ENCODE measurements around the gene NBPF1. TPM values are rescaled to one million over a fixed set of nuclear protein-coding genes. Genes with fewer than 3 reads are reported as not detected.
"Not testable (repeated sequence)": the region's sequence is repeated elsewhere in the genome, so short reads cannot be mapped to it uniquely, and the experiment has no call there.

Gene NBPF1
- total and polyA plus RNA-seq, 4 donors = 4.3 to 83.8 (median 29.9) TPM

DNA sequence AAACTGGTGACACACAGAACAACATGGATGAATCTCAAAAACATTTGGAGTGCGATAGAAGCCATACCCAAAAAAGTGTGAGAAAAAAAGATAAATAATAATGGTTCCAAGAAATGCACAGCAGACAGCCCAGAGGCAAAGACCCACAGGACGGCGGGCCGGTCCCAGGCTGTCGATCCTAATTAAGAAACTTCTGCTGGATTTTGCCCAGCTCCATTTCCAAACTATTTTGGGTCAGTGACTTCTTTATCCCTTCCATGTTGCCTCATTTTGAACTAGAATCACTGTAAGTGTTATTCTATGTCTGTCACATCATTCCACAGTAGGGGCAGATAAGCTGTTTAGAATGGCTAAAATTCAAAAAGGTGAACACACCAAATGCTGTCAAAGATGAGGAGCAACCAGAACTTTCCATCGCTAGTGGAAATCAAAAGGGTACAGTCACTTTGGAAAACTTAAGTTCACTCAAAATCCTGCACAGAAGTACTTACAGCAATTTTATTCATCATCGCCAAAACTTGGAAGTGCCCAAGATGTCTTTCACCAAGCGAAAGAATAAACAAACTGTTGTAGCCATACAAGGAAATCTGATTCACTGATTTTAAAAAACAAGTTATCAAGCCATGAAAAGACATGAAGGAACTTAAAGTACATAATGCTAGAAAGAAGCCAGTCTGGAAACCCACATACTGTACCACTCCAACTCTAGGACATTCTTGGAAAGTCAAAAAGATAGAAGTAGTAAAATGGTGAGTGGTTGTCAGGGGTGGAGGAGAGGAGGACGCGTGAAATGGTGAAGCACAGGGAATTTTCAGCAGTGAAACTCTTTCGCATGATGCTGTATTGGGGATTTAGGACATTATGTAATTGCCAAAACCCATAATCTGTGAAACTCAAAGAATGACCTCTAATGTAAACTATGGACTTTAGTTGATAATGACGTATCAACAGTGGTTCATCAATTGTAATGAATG lies 7.5 kb downstream of the NBPF1 start:
- H3K36me3 ChIP-seq (ENCODE audit: control insufficient read depth in 4 of 4, insufficient read depth in 4 of 4, low read length in 4 of 4) = peaks cover 10 to 31% (median 17%) of the 10 kb centered on the region in 4 donors
- TF ChIP-seq, protein P1, sequence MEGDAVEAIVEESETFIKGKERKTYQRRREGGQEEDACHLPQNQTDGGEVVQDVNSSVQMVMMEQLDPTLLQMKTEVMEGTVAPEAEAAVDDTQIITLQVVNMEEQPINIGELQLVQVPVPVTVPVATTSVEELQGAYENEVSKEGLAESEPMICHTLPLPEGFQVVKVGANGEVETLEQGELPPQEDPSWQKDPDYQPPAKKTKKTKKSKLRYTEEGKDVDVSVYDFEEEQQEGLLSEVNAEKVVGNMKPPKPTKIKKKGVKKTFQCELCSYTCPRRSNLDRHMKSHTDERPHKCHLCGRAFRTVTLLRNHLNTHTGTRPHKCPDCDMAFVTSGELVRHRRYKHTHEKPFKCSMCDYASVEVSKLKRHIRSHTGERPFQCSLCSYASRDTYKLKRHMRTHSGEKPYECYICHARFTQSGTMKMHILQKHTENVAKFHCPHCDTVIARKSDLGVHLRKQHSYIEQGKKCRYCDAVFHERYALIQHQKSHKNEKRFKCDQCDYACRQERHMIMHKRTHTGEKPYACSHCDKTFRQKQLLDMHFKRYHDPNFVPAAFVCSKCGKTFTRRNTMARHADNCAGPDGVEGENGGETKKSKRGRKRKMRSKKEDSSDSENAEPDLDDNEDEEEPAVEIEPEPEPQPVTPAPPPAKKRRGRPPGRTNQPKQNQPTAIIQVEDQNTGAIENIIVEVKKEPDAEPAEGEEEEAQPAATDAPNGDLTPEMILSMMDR (IDR thresholded peaks at IDR 0.05; ENCODE audit: control extremely low read depth, extremely low read depth) = no peak
- no peak overlapping the region for H3K4me3 ChIP-seq
- no peaks in the 10 kb centered on the region for H3K9me3 ChIP-seq (ENCODE audit: control insufficient read depth in 4 of 4, insufficient read depth in 3 of 4, low read length in 3 of 4)
- DNase-seq (peak in 2 of 3 donors; percentile 33 to 61), ATAC-seq (ENCODE audit: insufficient read depth, low FRiP score) (no peak)
- no peak overlapping the region for H3K9ac ChIP-seq (ENCODE audit: insufficient read depth in 1 of 2, low read length in 2 of 2)
- H3K27ac ChIP-seq (ENCODE audit: low read depth in 1 of 2, low read length in 1 of 2) = no peak overlapping the region
- 77 to 86% methylated on average over 12 of the region's 12 CpGs for WGBS, 2 donors
- no peaks in the 10 kb centered on the region for H3K27me3 ChIP-seq (ENCODE audit: control insufficient read depth in 3 of 3, insufficient read depth in 3 of 3, low read length in 2 of 3)
- H3K4me1 ChIP-seq (ENCODE audit: control insufficient read depth in 5 of 5, insufficient read depth in 5 of 5, low read length in 5 of 5) = peaks cover 0 to 3% (median 0%) of the 10 kb centered on the region in 5 donors

DNA sequence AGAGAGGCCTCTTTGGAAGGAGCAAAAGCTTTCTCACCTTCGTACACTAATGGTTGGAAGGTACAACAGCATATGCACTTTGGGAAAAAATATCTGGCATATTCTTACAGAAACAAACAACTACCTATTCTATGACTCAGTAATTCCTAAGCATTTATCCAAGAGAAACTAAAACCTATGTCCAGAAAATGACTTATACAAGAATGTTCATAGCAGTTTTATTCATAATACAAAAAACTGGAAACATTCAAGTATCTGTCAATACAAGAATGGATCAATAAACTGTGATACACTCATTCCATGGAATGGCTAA lies 8.2 kb downstream of the NBPF1 start:
- DNase-seq = no peak
- TF ChIP-seq, protein P1 (IDR thresholded peaks at IDR 0.05; ENCODE audit: control extremely low read depth, extremely low read depth) = no peak
- 88% methylated on average over 1 of the region's 1 CpG for WGBS, 2 donors
- Histone ChIP-seq H3K4me1 (ENCODE audit: control insufficient read depth in 5 of 5, insufficient read depth in 5 of 5, low read length in 5 of 5) (peaks cover 0 to 3% (median 0%) of the 10 kb centered on the region in 5 donors), H3K27me3 (ENCODE audit: control insufficient read depth in 3 of 3, insufficient read depth in 3 of 3, low read length in 2 of 3) (no peaks in the 10 kb centered on the region), H3K36me3 (ENCODE audit: control insufficient read depth in 4 of 4, insufficient read depth in 4 of 4, low read length in 4 of 4) (peaks cover 10 to 31% (median 17%) of the 10 kb centered on the region in 4 donors), H3K27ac (ENCODE audit: low read depth in 1 of 2, low read length in 1 of 2) (no peak overlapping the region), H3K9ac (ENCODE audit: insufficient read depth in 1 of 2, low read length in 2 of 2) (no peak overlapping the region), H3K9me3 (ENCODE audit: control insufficient read depth in 4 of 4, insufficient read depth in 3 of 4, low read length in 3 of 4) (no peaks in the 10 kb centered on the region), H3K4me3 (no peak overlapping the region)
- no peak for ATAC-seq (ENCODE audit: insufficient read depth, low FRiP score)

DNA sequence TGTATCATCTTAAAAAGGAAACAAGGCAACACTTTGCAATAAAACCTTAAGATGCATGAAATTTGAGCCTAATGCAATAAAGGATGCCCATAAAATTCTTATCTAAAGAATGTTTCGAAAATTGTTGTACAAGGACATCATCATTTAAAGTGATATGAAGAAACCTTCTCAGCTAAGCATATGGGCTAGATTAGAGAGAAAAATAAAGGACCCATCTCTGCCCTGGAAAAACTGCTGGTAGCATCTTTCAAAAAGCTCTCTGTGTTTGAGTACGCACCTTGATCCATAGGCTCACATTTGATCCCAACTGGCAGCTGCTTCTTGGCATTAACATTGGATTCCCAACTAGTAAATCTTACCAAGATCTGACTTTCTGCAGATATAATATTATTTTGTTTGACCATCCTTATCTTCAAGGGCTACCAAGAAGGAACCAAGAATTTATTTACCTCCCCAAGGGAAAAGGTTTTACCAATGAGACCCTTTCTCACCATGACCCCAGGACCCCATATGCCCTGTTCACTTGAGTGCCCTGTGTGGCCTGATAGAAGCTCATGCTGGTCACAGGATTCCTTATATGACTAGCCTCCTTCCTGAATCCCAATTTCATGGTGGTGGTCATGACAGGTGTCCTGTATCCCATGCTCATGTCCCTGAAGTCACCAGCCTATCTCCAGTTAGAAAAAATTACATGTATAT lies 8.7 kb downstream of the NBPF1 start:
- H3K9ac ChIP-seq (ENCODE audit: insufficient read depth in 1 of 2, low read length in 2 of 2); H3K9me3 ChIP-seq (ENCODE audit: control insufficient read depth in 4 of 4, insufficient read depth in 3 of 4, low read length in 3 of 4); H3K4me3 ChIP-seq; H3K4me1 ChIP-seq (ENCODE audit: control insufficient read depth in 5 of 5, insufficient read depth in 5 of 5, low read length in 5 of 5); H3K27ac ChIP-seq (ENCODE audit: low read depth in 1 of 2, low read length in 1 of 2); DNase-seq; ATAC-seq (ENCODE audit: insufficient read depth, low FRiP score); H3K27me3 ChIP-seq (ENCODE audit: control insufficient read depth in 3 of 3, insufficient read depth in 3 of 3, low read length in 2 of 3): not testable (repeated sequence)
- 95 to 98% methylated on average over 1 of the region's 2 CpGs for WGBS, 2 donors
- peaks cover 10 to 31% (median 17%) of the 10 kb centered on the region in 4 donors for H3K36me3 ChIP-seq (ENCODE audit: control insufficient read depth in 4 of 4, insufficient read depth in 4 of 4, low read length in 4 of 4)

DNA sequence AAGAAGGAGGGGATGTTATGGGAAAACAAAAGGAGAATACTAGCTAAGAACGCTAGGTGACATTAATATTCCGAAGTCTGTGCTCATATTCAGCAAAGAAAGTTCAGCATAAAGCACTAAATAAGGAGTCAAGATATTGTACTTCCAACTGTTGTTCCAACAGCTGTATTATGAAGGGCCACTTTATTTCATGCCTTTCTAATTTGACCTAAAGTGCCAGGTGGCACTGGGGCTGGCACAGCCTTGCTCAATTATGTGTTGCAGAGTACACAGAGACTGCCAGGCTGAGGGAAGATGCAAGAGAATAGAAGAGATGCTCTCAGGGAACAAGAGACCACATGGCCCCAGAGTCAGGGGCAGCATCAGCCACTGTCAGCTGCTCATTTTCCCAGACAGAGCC lies 9.7 kb downstream of the NBPF1 start:
- H3K27me3 ChIP-seq (ENCODE audit: control insufficient read depth in 3 of 3, insufficient read depth in 3 of 3, low read length in 2 of 3); H3K4me1 ChIP-seq (ENCODE audit: control insufficient read depth in 5 of 5, insufficient read depth in 5 of 5, low read length in 5 of 5); DNase-seq; H3K9me3 ChIP-seq (ENCODE audit: control insufficient read depth in 4 of 4, insufficient read depth in 3 of 4, low read length in 3 of 4); ATAC-seq (ENCODE audit: insufficient read depth, low FRiP score); H3K4me3 ChIP-seq; H3K27ac ChIP-seq (ENCODE audit: low read depth in 1 of 2, low read length in 1 of 2); H3K9ac ChIP-seq (ENCODE audit: insufficient read depth in 1 of 2, low read length in 2 of 2): not testable (repeated sequence)
- H3K36me3 ChIP-seq (ENCODE audit: control insufficient read depth in 4 of 4, insufficient read depth in 4 of 4, low read length in 4 of 4) = peaks cover 10 to 31% (median 17%) of the 10 kb centered on the region in 4 donors
- 95% methylated on average over 2 of the region's 2 CpGs; no CpG with 5 or more reads in 1 of the 2 donors for WGBS, 2 donors

DNA sequence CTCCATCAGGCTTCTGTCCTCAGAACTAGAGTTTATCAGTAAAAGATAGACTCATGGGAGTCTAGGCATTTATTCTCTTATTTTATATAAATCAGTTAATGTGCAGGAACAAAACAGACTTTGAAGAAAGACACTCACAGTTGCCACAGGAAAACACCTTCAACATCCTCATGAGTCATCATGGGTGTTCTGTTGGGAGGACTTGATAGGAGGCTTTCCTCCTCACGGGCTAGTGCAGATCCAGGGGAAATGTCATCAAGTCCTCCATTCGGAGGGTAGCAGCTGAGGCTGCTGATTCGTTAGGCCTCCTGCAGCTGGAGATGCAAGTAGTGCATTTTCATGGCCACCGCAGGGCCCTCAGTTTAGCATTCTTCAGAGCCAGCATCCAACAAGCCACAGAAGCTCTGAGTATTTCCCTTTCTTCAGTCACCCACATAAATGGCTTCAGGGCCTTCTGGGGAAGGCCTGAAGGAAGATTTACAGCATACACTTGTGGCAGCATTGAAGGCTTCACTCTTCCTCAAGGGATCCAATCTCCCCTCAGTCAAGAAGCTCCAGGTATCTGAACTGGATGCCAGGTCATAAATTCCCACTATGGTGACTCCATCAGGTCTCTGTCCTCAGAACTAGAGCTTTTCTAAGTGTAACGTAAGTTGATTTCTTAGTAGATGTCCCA lies 10.9 kb downstream of the NBPF1 start:
- not testable (repeated sequence) for DNase-seq; H3K4me1 ChIP-seq (ENCODE audit: control insufficient read depth in 5 of 5, insufficient read depth in 5 of 5, low read length in 5 of 5); ATAC-seq (ENCODE audit: insufficient read depth, low FRiP score); H3K4me3 ChIP-seq; H3K27me3 ChIP-seq (ENCODE audit: control insufficient read depth in 3 of 3, insufficient read depth in 3 of 3, low read length in 2 of 3); H3K27ac ChIP-seq (ENCODE audit: low read depth in 1 of 2, low read length in 1 of 2); H3K9me3 ChIP-seq (ENCODE audit: control insufficient read depth in 4 of 4, insufficient read depth in 3 of 4, low read length in 3 of 4); H3K9ac ChIP-seq (ENCODE audit: insufficient read depth in 1 of 2, low read length in 2 of 2)
- 98 to 99% methylated on average over 2 of the region's 5 CpGs for WGBS, 2 donors
- H3K36me3 ChIP-seq (ENCODE audit: control insufficient read depth in 4 of 4, insufficient read depth in 4 of 4, low read length in 4 of 4) = peaks cover 3 to 20% (median 11%) of the 10 kb centered on the region in 4 donors

Measured in lung (tissue), 12 donors.